GM12891 (cell line): ENCODE results near the gene ITPA.

Source experiments
- PAX5 ChIP-seq: IDR thresholded peaks from 2 replicates; pipeline ENCODE4 v1.6.1; 2011; ENCODE audit warnings: low read length, moderate library complexity, mild to moderate bottlenecking; ENCODE audit not compliant: insufficient read depth, severe bottlenecking
- POLR2A ChIP-seq: IDR thresholded peaks from 2 replicates; pipeline ENCODE4 v1.6.1; 2011; ENCODE audit warnings: low read depth, low read length, control low read depth
- POLR2AphosphoS5 ChIP-seq: IDR thresholded peaks from 2 replicates; pipeline ENCODE4 v1.6.1; 2011; ENCODE audit warnings: low read depth, low read length, control low read depth
- POU2F2 ChIP-seq: IDR thresholded peaks from 2 replicates; pipeline ENCODE4 v1.6.1; 2011; ENCODE audit warnings: low read depth, mild to moderate bottlenecking, control low read depth, low read length, moderate library complexity
- SPI1 ChIP-seq: IDR thresholded peaks from 2 replicates; pipeline ENCODE4 v1.6.1; 2011; ENCODE audit warnings: low read depth, low read length, control low read depth
- TAF1 ChIP-seq: IDR thresholded peaks from 2 replicates; pipeline ENCODE4 v1.6.1; 2011; ENCODE audit warnings: low read depth, low read length, control low read depth

GRCh38 chr20:3188823-3189413, 20.4 kb upstream of the ITPA start:
- no peak for TF ChIP-seq SPI1
- TF ChIP-seq POLR2A = no peak
- TF ChIP-seq TAF1 = no peak
- TF ChIP-seq POLR2AphosphoS5 = no peak
- TF ChIP-seq PAX5 = no peak
- TF ChIP-seq POU2F2 = no peak
